Stimulated activated CD4-positive, alpha-beta T cell treated with anti-CD3 and anti-CD28 coated beads, TNF-alpha, amount 100 ng/mL, for 1 hour (primary cell): ENCODE measurements around the gene LEF1.

Experiments used
- DNase-seq, 3 donors: peaks; one replicate each; pipeline ENCODE4 v3.0.0-alpha.2; 2020; ENCODE audit warnings: low read depth in 3 of 3, low spot score in 1 of 3

Gene LEF1

DNA sequence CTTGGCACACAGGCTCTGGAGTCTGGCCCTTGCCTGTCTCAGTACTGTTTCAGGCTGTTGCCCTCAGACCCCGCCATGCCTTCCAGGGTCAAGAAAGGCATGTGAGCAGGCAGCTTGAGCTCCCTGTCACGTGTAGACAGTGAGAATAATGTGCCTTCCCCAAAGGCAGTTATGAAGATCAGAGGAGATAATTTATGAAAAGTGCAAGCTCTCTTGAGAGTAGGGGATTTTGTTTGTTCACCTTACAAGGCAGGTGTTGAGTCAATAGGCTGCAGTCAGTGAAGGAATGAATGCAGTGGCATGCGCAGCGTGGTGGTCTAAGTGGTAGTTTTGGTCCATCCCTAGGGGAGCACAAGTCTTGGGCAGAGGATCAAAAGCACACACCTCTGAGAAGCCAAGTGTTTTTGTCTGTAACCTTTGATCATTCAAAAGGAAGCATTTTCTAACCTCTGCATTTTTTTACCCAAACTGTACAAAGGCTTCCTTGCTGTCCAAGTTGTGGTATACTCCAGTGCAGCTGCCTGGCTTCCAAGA lies 164.7 kb downstream of the LEF1 start:
- DNase-seq, result no peak

DNA sequence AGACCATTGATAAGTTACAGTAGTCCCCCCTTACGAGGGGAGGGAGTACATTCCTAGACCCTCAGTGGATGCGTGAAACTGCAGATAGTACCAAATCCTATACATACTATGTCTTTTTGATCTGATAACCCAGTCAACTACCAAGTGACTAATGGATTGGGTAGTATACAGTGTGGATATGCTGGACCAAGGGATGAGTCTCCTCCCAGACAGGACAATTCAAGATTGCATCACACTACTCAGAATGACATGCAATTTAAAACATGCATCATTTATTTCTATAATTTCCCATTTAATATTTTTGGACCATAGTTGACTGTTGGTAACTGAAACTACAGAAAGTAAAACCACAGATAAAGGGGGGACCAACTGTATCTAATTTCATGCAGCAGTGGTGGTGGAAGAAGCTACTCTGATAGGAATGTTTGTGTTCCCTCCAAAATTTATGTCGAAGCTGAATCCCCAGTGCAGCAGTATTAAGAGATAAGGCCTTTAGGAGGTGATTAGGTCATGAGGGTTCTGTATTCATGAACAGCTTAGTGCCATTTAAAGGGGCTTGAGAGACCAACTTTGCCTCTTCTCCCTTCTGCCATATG lies 167.1 kb downstream of the LEF1 start:
- no peak for DNase-seq

DNA sequence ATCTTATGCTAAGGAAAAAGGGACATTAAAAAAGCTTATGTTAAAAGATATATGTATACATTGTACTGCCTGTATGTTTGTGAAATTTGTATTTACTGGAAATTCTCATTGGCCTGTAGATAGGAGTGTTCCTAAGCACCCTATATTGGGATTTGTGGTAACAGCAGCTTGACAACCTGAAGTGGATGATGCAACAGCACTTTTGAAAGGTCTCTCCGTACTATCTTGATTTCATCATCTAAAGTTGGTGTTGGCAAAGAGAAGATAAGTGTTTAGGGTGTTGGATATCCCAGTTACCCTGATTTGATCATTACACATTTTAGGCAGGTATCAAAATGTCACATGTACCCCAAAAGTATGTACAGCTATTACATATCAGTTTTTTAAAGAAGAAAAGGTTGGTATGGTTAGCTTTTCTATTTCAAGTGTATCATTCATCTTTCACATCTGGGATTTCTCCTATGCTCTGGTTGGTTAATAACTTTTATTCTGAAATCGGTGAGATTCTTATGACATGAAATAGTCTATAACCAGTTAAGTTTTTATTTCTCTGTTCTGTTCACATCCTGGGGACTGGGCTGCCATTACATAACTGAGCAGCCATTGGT lies 168.7 kb downstream of the LEF1 start:
- DNase-seq, result no peak

GRCh38 chr4:107997794-107998193 lies 170.9 kb downstream of the LEF1 start:
- DNase-seq, result no peak
